Sigmoid colon (tissue), 4 donors: ENCODE results near the gene ELFN1.

Source experiments
- EP300 ChIP-seq, 4 donors: sonication (generic); formaldehyde crosslinking; IDR thresholded peaks; one replicate each; pipeline ENCODE4 v1.6.1; 2017; ENCODE audit warnings: antibody characterized with exemption in 4 of 4
- POLR2A ChIP-seq, 2 donors: fragments of 450-650 bp; IDR thresholded peaks; one replicate each; pipeline ENCODE4 v1.6.1; 2016; ENCODE audit warnings: antibody characterized with exemption in 2 of 2, mild to moderate bottlenecking in 2 of 2, moderate library complexity in 2 of 2
- POLR2AphosphoS5 ChIP-seq, 4 donors: sonication (generic); formaldehyde crosslinking; IDR thresholded peaks; one replicate each; pipeline ENCODE4 v1.6.1; 2017; ENCODE audit warnings: antibody characterized with exemption in 4 of 4
- TF ChIP-seq, protein P1 (sequence below), 4 experiments: fragments of 450-650 bp in 3 of 4; fragments of 200-600 bp in 1 of 4; IDR thresholded peaks; one replicate each; pipeline ENCODE4 v1.5.1; 2016 to 2019; ENCODE audit warnings: antibody characterized with exemption in 4 of 4, mild to moderate bottlenecking in 3 of 4, moderate library complexity in 2 of 4

GRCh38 chr7:1752771-1753563, 82.9 kb downstream of the ELFN1 start:
- TF ChIP-seq POLR2A (IDR thresholded peaks at IDR 0.05) (no peak), POLR2AphosphoS5 (IDR thresholded peaks at IDR 0.05) (no peak), EP300 (IDR thresholded peaks at IDR 0.05) (no peak)
- TF ChIP-seq, protein P1, sequence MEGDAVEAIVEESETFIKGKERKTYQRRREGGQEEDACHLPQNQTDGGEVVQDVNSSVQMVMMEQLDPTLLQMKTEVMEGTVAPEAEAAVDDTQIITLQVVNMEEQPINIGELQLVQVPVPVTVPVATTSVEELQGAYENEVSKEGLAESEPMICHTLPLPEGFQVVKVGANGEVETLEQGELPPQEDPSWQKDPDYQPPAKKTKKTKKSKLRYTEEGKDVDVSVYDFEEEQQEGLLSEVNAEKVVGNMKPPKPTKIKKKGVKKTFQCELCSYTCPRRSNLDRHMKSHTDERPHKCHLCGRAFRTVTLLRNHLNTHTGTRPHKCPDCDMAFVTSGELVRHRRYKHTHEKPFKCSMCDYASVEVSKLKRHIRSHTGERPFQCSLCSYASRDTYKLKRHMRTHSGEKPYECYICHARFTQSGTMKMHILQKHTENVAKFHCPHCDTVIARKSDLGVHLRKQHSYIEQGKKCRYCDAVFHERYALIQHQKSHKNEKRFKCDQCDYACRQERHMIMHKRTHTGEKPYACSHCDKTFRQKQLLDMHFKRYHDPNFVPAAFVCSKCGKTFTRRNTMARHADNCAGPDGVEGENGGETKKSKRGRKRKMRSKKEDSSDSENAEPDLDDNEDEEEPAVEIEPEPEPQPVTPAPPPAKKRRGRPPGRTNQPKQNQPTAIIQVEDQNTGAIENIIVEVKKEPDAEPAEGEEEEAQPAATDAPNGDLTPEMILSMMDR (IDR thresholded peaks at IDR 0.05), result no peak
